HepG2 (cell line): ENCODE data around the gene MCF2L. TPM values are rescaled to one million over a fixed set of nuclear protein-coding genes. Genes with fewer than 3 reads are reported as not detected.

Experiments
- ATAC-seq: fragments of 200-7000 bp; cut with Tn5 transposase; 3 replicates; pipeline ENCODE4 v1.9.1; 2020; ENCODE audit warnings: mild to moderate bottlenecking, moderate library complexity
- BruUV-seq: library from RNA; stranded (reverse); fragments of 400-500 nt; replicated peaks from 2 replicates; lab custom pipeline; 2021; lab: Mats Ljungman, UMichigan
- CTCF ChIA-PET: fragments of 300-600 bp; formaldehyde crosslinking; extraction: SDS; loops from one replicate; lab custom pipeline; 2021; ENCODE audit warnings: low total read pairs, inconsistent platforms, low intra/inter-chr PET ratio; lab: Yijun Ruan, JAX
- POLR2A ChIA-PET: fragments of 350-600 bp; sonication (Branson Sonifier 250); formaldehyde crosslinking; loops from one replicate; lab custom pipeline; 2020; ENCODE audit warnings: antibody characterized with exemption, inconsistent platforms; lab: Yijun Ruan, JAX
- DNase-seq: peaks from one replicate; pipeline ENCODE4 v3.0.0-alpha.2; 2015; ENCODE audit warnings: low spot score
- FAIRE-seq: peaks from 3 replicates; lab custom pipeline; 2011; peaks lifted over from hg19 to GRCh38; lab: Jason Lieb, UNC
- H2AFZ ChIP-seq: one replicate; pipeline ENCODE4 v1.6.1; 2011; ENCODE audit warnings: low read length, inconsistent platforms
- H3K27ac ChIP-seq: fragments of 300-600 bp; 3 replicates; pipeline ENCODE4 v1.8.0; 2011; ENCODE audit warnings: mixed run types, mild to moderate bottlenecking, mixed read lengths, low read length, inconsistent platforms; ENCODE audit not compliant: insufficient read depth; ENCODE audit errors: extremely low read length
- H3K27me3 ChIP-seq, 2 experiments: fragments of 200-600 bp in 1 of 2; 2 replicates in 1 of 2; 3 replicates in 1 of 2; pipeline versions ENCODE4 v1.6.0 to v1.8.0; 2011; ENCODE audit warnings: low read length in 2 of 2, mild to moderate bottlenecking in 2 of 2, moderate library complexity in 2 of 2, inconsistent platforms in 1 of 2; ENCODE audit not compliant: insufficient read depth in 2 of 2, control insufficient read depth in 1 of 2
- H3K36me3 ChIP-seq, 2 experiments: fragments of 200-600 bp in 1 of 2; replicated peaks in 1 of 2; 2 replicates in 1 of 2; 3 replicates in 1 of 2; pipeline versions ENCODE4 v1.5.1 to v1.8.0; 2011; ENCODE audit warnings: low read length in 2 of 2, inconsistent platforms in 1 of 2; ENCODE audit not compliant: insufficient read depth in 2 of 2, control insufficient read depth in 1 of 2
- H3K4me1 ChIP-seq: 2 replicates; pipeline ENCODE4 v1.5.1; 2012; ENCODE audit warnings: low read length, inconsistent platforms; ENCODE audit not compliant: insufficient read depth
- H3K4me2 ChIP-seq: 2 replicates; pipeline ENCODE4 v1.6.0; 2011; ENCODE audit warnings: low read depth, low read length, inconsistent platforms
- H3K4me3 ChIP-seq, 3 experiments: fragments of 200-600 bp in 1 of 3; sonication (generic), shearing (Covaris generic) in 1 of 3; replicated peaks in 1 of 3; 2 replicates each; pipeline ENCODE4 v1.5.1; 2011 to 2016; ENCODE audit warnings: low read length in 3 of 3, inconsistent platforms in 2 of 3, low read depth in 2 of 3, mild to moderate bottlenecking in 2 of 3, control low read depth in 1 of 3, mixed read lengths in 1 of 3; ENCODE audit not compliant: insufficient read depth in 1 of 3
- H3K79me2 ChIP-seq: one replicate; pipeline ENCODE4 v1.6.1; 2011; ENCODE audit warnings: low read length, inconsistent platforms; ENCODE audit not compliant: insufficient read depth
- H3K9ac ChIP-seq: 2 replicates; pipeline ENCODE4 v1.6.0; 2011; ENCODE audit warnings: mild to moderate bottlenecking, low read depth, low read length, inconsistent platforms; ENCODE audit not compliant: insufficient read depth
- H3K9me3 ChIP-seq: 2 replicates; pipeline ENCODE4 v1.5.1; 2012; ENCODE audit warnings: mild to moderate bottlenecking, low read length
- H4K20me1 ChIP-seq: 2 replicates; pipeline ENCODE4 v1.6.0; 2011; ENCODE audit warnings: inconsistent platforms, mild to moderate bottlenecking, low read length, moderate library complexity; ENCODE audit not compliant: insufficient read depth
- ATF2 ChIP-seq: sonication (generic); formaldehyde crosslinking; IDR thresholded peaks from 2 replicates; pipeline ENCODE4 v1.4.0; 2020; ENCODE audit warnings: missing genetic modification reagents
- CBX2 ChIP-seq, 2 experiments: fragments of 200-600 bp in 1 of 2; sonication (generic); formaldehyde crosslinking in 1 of 2; IDR thresholded peaks; 2 replicates each; pipeline versions ENCODE4 v1.7.0 to v1.8.1; 2018 to 2022; ENCODE audit warnings: low read depth in 2 of 2, low read length in 1 of 2, mild to moderate bottlenecking in 1 of 2, missing genetic modification reagents in 1 of 2
- FIP1L1 ChIP-seq: fragments of 200-400 bp; formaldehyde crosslinking; IDR thresholded peaks from 2 replicates; pipeline ENCODE4 v1.6.1; 2018; ENCODE audit warnings: low read depth, mild to moderate bottlenecking, low read length, moderate library complexity, borderline replicate concordance; ENCODE audit not compliant: insufficient read depth
- KLF15 ChIP-seq: sonication (generic); formaldehyde crosslinking; IDR thresholded peaks from 2 replicates; pipeline ENCODE4 v1.8.1; 2023; ENCODE audit warnings: borderline replicate concordance, mild to moderate bottlenecking, inconsistent platforms, missing genetic modification reagents, mixed read lengths
- LBX2 ChIP-seq: sonication (generic); formaldehyde crosslinking; IDR thresholded peaks from 2 replicates; pipeline ENCODE4 v1.5.0; 2020; ENCODE audit warnings: missing genetic modification reagents, mild to moderate bottlenecking, borderline replicate concordance
- MAZ ChIP-seq, 2 experiments: sonication (generic) in 1 of 2; formaldehyde crosslinking in 1 of 2; IDR thresholded peaks; 2 replicates each; pipeline versions ENCODE4 v1.5.0 to v1.6.1; 2012 to 2020; ENCODE audit warnings: low read depth in 2 of 2, mild to moderate bottlenecking in 2 of 2, borderline replicate concordance in 1 of 2, improper control_type of control experiment in 1 of 2, low read length in 1 of 2, missing genetic modification reagents in 1 of 2, moderate library complexity in 1 of 2
- MTA3 ChIP-seq: sonication (generic); formaldehyde crosslinking; IDR thresholded peaks from 2 replicates; pipeline ENCODE4 v1.4.0; 2020; ENCODE audit warnings: missing genetic modification reagents
- NFRKB ChIP-seq: fragments of 450-650 bp; IDR thresholded peaks from 2 replicates; pipeline ENCODE4 v1.6.1; 2017
- NR1H2 ChIP-seq: sonication (generic); formaldehyde crosslinking; IDR thresholded peaks from 2 replicates; pipeline ENCODE4 v1.8.1; 2022; ENCODE audit warnings: low read depth, missing genetic modification reagents, borderline replicate concordance
- PBX2 ChIP-seq: IDR thresholded peaks from 2 replicates; pipeline ENCODE4 v1.6.1; 2016; ENCODE audit warnings: control low read depth
- SIX4 ChIP-seq: sonication (generic); formaldehyde crosslinking; IDR thresholded peaks from 2 replicates; pipeline ENCODE4 v1.4.0; 2020; ENCODE audit warnings: missing genetic modification reagents
- TBX2 ChIP-seq: sonication (generic); formaldehyde crosslinking; IDR thresholded peaks from 2 replicates; pipeline ENCODE4 v1.5.0; 2020; ENCODE audit warnings: missing genetic modification reagents, mild to moderate bottlenecking, borderline replicate concordance
- ZNF451 ChIP-seq: sonication (generic); formaldehyde crosslinking; IDR thresholded peaks from 2 replicates; pipeline ENCODE4 v1.5.0; 2020; ENCODE audit warnings: mild to moderate bottlenecking, missing genetic modification reagents
- ZNF567 ChIP-seq: sonication (generic); formaldehyde crosslinking; IDR thresholded peaks from 2 replicates; pipeline ENCODE4 v1.8.1; 2023; ENCODE audit warnings: mild to moderate bottlenecking, missing genetic modification reagents, borderline replicate concordance
- ZNF761 ChIP-seq: sonication (generic); formaldehyde crosslinking; conservative IDR thresholded peaks from 2 replicates; pipeline ENCODE4 v1.4.0; 2020; ENCODE audit warnings: mild to moderate bottlenecking, missing genetic modification reagents
- WGBS: methylation state at CpG from one replicate; pipeline ENCODE4 v1.1.6; 2017; ENCODE audit warnings: low lambda C conversion rate; 5-methylcytosine and 5-hydroxymethylcytosine counted together
- in situ Hi-C: cut with HindIII; loops from 2 replicates; pipeline ENCODE4 v1.10.0; 2017; ENCODE audit warnings: low pct_unique_long_range_greater_than_20kb; ENCODE audit not compliant: extremely low pct_ligation_motif_present
- intact Hi-C: fragments of 100-400 bp; cut with micrococcal nuclease; formaldehyde crosslinking; loops from one replicate; pipeline ENCODE4 v1.10.0; 2022; ENCODE audit not compliant: unreplicated experiment
- polyA plus RNA-seq, 8 experiments: library from polyadenylated mRNA; depleted of rRNA in 3 of 8; stranded (reverse) in 7 of 8; unstranded in 1 of 8; fragments of >200 nt; fragmentation: Illumina TruSeq in 4 of 8; extraction: Trizol in 4 of 8; gene quantifications; 2 replicates each; pipeline versions ENCODE4 v1.2.1 to v1.2.3, GENCODE V29; 2011 to 2016; ENCODE audit warnings: low read depth in 4 of 8, missing spikeins in 1 of 8, mixed read lengths in 1 of 8; ENCODE audit not compliant: insufficient read depth in 1 of 8
- total RNA-seq, 5 experiments: library from RNA; depleted of rRNA; stranded (reverse); fragments of >200 nt; fragmentation: Illumina TruSeq; extraction: Trizol; gene quantifications; 2 replicates each; pipeline ENCODE4 v1.2.3, GENCODE V29; 2016; ENCODE audit warnings: low read depth in 1 of 5
- TF ChIP-seq, protein P1 (sequence below): sonication (generic); formaldehyde crosslinking; IDR thresholded peaks from 2 replicates; pipeline ENCODE4 v1.4.0; 2020; ENCODE audit warnings: missing genetic modification reagents, borderline replicate concordance

MCF2L gene
- total and polyA plus RNA-seq, 2 of the 13 experiments (the other 11 are each of a cell fraction or from before 2014, with no cell fraction given) = 19.4 to 28.4 TPM

DNA sequence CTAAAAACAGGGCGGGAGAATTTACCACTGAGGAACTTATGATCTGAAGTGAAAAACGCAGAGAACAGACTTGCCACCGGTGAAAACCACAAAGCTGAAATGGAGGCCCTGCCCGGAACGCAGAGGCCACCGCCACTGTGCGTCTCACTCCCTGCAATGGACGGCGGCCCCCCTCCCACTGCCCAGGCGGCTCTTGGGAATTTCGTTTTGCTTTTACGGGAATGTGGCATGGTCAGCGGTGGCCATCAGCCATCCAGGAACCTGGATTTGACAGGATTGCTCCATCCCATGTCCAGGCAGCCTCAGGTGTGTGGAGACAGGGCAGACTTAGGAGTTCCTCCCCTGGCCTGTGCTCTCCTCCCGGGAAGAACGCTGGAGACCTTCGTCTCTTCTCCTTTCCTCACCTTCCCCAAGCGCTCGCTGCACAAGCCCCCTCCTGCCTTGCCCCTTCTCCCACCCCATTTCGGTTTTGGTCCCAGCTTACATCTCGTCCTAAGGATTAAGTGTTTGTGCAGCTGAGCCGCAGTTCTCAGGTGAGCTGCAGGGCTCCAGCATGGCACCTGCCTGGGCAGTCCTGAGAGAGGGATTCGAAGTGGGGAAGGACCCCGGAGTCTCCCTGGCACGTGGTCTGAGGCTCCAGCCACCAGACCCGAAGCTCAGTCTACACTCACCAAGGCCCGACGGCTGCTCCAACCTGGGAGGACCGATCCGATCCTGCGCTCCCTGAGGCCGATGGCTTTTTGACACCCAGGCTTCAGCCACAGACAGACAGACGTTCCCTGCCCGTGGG is 49.9 kb downstream of the MCF2L start:
- Histone ChIP-seq H3K27me3 (no peaks in the 10 kb centered on the region), H3K4me1 (peaks cover 45% of the 10 kb centered on the region), H3K4me3 (no peak overlapping the region), H3K4me2 (no peak overlapping the region), H2AFZ (no peak overlapping the region), H3K9ac (no peak overlapping the region), H3K27ac (no peak overlapping the region), H3K9me3 (no peaks in the 10 kb centered on the region), H3K79me2 (no peaks in the 10 kb centered on the region), H4K20me1 (no peaks in the 10 kb centered on the region), H3K36me3 (peaks cover 12 to 31% of the 10 kb centered on the region in 2 experiments)
- intact Hi-C loops = no loop called here
- no peak for ATAC-seq
- no TSS peak for BruUV-seq
- in situ Hi-C loops = no loop called here
- WGBS = 93% methylated on average over 27 of the region's 33 CpGs
- no peak for DNase-seq
- POLR2A ChIA-PET = no interaction called here
- CTCF ChIA-PET = no interaction called here
- no peak for FAIRE-seq
- TF ChIP-seq NFRKB (no peak), LBX2 (CRISPR knock-in tag) (no peak), KLF15 (CRISPR knock-in tag) (no peak), ZNF761 (no peak), ATF2 (no peak), CBX2 (IDR thresholded peaks at IDR 0.05; ENCODE audit: low read depth, low read length) (no peak), CBX2 (CRISPR knock-in tag; IDR thresholded peaks at IDR 0.05; ENCODE audit: low read depth) (no peak), PBX2 (no peak), SIX4 (no peak), ZNF567 (CRISPR knock-in tag) (no peak), MTA3 (CRISPR knock-in tag) (no peak), ZNF451 (no peak), FIP1L1 (no peak), TBX2 (CRISPR knock-in tag) (no peak), NR1H2 (CRISPR knock-in tag) (no peak), MAZ (IDR thresholded peaks at IDR 0.05; ENCODE audit: borderline replicate concordance, low read depth, low read length) (no peak), MAZ (CRISPR knock-in tag; IDR thresholded peaks at IDR 0.05; ENCODE audit: low read depth) (no peak)
- TF ChIP-seq, protein P1, sequence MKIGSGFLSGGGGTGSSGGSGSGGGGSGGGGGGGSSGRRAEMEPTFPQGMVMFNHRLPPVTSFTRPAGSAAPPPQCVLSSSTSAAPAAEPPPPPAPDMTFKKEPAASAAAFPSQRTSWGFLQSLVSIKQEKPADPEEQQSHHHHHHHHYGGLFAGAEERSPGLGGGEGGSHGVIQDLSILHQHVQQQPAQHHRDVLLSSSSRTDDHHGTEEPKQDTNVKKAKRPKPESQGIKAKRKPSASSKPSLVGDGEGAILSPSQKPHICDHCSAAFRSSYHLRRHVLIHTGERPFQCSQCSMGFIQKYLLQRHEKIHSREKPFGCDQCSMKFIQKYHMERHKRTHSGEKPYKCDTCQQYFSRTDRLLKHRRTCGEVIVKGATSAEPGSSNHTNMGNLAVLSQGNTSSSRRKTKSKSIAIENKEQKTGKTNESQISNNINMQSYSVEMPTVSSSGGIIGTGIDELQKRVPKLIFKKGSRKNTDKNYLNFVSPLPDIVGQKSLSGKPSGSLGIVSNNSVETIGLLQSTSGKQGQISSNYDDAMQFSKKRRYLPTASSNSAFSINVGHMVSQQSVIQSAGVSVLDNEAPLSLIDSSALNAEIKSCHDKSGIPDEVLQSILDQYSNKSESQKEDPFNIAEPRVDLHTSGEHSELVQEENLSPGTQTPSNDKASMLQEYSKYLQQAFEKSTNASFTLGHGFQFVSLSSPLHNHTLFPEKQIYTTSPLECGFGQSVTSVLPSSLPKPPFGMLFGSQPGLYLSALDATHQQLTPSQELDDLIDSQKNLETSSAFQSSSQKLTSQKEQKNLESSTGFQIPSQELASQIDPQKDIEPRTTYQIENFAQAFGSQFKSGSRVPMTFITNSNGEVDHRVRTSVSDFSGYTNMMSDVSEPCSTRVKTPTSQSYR (CRISPR knock-in tag) = no peak
